GM12874 (cell line): Measurements from ENCODE around the gene MLLT10.

Experiments
- TF ChIP-seq, protein P1 (sequence below): IDR thresholded peaks from 2 replicates; pipeline ENCODE4 v1.5.1; 2011; ENCODE audit warnings: low read depth, mild to moderate bottlenecking, control low read depth, low read length, moderate library complexity; ENCODE audit not compliant: insufficient read depth

The MLLT10 gene

DNA sequence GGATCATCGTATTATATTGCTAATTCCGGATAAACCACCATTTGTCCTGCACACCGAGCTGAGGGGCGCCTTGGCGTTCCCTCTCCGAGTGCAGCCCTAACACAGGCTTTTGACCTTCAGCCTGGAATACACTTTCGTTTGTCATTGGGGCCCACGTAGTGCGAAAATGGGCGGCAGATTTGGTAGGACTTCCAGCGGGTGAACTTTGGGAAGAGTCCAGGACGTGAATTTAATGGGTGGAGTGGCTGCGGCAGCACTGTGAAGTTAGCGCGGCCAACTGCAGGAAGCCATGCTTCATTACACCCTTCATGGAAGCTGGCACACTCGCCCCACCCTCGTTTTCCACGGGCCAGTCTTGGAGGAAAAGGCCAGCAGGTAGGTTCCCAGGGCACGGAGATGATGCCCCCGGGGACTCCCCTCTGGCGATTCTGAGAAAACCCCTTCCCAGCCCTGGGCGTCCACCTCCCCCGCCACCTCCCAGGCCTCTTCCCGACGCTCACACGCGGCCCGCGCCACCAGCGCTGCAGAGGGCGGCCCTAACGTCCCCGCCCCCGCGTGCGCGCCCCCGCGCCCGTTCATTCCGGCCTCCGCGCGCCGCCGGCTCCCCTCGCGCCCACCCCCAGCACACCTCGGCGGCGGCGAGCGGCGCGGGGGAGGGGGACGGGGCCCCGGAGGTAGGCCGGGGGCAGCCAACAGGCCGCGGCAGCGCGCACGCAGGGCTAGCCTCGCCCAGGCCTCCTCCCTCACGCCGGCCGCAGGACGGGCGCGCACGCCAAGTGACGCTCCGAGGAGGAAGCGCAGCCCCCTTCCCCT, at the start of gene MLLT10:
MLLT10 (plus strand) TSS at position 766 of the 813 bp plus-strand sequence. CDS start 413 bp downstream, outside the sequence.
- TF ChIP-seq, protein P1, sequence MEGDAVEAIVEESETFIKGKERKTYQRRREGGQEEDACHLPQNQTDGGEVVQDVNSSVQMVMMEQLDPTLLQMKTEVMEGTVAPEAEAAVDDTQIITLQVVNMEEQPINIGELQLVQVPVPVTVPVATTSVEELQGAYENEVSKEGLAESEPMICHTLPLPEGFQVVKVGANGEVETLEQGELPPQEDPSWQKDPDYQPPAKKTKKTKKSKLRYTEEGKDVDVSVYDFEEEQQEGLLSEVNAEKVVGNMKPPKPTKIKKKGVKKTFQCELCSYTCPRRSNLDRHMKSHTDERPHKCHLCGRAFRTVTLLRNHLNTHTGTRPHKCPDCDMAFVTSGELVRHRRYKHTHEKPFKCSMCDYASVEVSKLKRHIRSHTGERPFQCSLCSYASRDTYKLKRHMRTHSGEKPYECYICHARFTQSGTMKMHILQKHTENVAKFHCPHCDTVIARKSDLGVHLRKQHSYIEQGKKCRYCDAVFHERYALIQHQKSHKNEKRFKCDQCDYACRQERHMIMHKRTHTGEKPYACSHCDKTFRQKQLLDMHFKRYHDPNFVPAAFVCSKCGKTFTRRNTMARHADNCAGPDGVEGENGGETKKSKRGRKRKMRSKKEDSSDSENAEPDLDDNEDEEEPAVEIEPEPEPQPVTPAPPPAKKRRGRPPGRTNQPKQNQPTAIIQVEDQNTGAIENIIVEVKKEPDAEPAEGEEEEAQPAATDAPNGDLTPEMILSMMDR: 0 out of 2 replicates have a peak, but pooled peaks have one; percentile 7

DNA sequence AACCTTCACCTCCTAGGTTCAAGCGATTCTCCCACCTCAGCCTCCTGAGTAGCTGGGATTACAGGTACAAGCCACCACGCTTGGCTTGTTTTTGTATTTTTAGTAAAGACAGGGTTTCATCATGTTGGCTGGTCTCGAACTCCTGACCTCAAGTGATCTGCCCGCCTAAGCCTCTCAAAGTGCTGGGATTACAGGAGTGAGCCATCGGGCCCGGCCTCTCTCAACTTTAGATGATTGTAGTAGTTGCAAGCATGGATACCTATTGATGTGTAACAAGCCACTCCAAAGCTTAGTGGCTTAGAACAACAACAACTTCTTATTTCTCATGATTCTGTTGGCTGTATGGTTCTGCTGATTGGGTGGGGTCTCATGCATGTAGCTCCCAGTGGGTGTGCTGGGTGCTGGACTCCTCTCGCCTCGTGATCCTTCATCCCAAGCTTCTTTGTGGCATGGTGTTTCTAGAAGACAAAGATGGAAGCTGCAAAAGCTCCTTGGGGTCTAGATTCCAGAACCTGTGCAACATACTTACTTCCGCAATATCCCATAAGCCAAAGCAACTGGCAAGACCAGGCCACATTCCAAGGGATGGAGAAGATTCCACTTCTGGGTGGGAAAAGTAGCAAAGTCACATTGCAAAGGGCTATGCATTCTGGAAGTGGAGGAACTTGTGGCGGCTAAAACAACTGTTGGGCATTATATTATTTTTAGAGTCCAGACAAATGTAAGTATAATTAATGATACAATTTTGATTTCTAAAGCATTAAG, 46.4 kb upstream of the MLLT10 start:
- TF ChIP-seq, protein P1: no peak

DNA sequence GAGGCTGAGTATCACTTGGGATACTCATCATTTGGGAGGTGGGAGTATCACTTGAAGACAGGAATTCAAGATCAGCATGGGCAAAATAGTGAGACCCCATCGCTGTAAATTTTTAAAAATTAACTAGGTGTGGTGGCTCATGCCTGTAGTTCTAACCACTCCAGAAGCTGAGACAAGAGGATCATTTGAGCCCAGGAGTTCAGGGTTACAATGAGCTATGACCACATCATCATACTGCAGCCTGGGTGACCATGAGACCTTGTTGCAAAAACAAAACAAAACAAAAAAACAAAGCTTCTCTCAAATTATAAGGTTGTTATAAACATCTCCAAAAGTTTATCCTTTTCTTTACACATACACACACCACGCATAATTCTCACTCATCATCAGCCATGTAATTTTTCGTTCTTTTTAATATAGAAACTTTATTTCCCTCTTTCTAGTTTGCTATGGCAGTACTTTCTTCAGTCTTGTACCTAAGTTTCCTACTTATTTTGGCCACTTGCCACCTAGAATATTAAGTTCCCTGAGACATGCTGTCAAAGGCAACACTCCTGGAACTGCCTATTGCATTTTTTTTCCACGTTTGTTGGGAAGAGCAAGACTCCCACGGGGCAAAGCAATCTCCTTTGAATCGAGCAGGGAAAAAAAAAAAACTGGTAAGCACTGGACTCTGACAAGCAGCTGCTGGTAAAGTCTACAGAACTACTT, 45.6 kb upstream of the MLLT10 start:
- TF ChIP-seq, protein P1: no peak

DNA sequence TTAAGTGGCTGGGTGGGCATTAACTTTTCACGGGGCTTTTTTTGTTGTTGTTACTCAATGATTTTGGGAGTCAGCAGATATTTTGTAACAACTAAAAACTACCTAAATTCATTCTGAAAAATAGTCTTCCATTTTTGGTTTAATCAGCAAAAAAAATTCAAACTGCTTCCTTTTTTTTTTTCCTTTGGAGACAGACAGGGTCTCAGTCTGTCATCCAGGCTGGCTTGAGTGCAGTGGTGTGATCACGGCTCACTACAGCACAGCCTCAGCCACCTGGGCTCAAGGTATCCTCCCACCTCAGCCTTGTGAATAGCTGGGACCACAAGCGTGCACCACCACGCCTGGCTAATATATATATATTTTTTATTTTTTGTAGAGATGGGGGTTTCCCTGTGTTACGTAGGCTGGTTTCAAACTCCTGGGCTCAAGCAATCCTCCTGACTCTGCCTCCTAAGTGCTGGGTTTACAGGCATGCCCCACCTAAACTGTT, 45.0 kb upstream of the MLLT10 start:
- TF ChIP-seq, protein P1: no peak

DNA sequence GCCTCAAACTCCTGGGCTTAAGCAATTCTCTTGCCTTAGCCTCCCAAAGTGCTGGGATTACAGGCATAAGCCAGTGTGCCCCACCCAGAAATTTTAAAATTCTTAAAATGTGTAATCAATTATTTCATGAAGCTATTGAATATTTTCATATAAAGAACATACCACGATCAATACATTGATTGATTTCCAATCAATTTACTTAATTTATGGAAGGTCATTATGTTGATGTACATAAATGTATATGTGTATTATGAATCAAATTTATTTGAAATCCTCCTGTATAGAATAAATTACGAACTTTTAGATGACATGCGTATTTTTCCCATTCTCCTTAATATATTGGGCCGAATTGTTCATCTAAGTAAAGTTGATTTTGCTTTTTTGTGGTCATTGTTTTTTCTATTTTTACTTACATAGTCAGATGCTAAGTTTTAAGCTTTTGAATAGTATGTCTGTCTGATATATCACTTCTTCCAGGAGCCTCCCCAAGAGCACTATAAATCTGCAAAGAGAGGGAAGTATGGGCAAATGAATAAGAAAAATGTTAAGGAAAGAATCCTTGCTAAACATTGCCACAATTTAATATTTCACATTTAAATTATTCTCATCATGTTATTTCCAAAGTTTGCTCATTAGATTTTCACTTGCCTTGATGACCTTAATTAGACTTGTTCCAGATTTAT, 43.9 kb upstream of the MLLT10 start:
- TF ChIP-seq, protein P1: no peak

DNA sequence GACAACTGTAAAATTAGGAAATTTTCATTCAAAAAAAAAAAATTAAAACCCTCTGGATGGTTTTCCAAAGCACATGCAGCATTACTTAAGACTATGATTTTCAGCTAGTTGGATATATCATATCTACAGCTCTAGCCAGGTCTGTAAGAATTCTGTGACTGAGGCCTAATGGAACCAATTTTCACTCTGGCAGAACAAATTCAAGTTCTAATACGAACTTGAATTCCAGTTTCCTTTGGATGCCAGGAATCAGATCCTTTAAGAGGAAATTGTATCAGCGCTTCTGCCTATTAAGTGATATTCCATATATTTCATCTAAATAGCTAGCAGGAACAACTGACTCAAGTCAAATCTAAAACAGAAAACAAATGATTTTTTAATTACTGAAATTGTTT, 43.3 kb upstream of the MLLT10 start:
- TF ChIP-seq, protein P1: no peak

DNA sequence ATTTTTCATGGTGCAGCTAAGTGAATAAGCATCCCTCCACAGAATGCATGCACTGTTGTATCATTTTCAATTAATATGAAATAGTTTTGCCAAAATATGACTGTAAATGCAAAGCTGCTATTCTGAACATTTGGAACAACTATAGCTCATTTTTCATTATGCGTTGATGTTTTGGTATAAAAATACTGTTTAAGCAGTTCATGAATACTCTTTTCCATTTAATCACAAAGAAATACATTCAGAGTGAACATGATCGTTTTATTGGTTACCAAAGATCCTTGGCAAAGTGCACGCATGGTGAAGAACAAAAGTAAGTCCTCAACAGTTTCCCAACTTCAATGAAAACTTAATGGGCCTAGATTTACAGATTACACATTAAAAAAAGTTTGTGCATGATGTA, 41.6 kb upstream of the MLLT10 start:
- TF ChIP-seq, protein P1: no peak
